ENCODE measurements around the gene MANSC1. TPM values are rescaled to one million over a fixed set of nuclear protein-coding genes. Genes with fewer than 3 reads are reported as not detected.
"Not testable (repeated sequence)": the region's sequence is repeated elsewhere in the genome, so short reads cannot be mapped to it uniquely, and the experiment has no call there.

MANSC1 gene
- total and polyA plus RNA-seq, 2 experiments from 2014 or later = 8.2 to 12.2 TPM

DNA sequence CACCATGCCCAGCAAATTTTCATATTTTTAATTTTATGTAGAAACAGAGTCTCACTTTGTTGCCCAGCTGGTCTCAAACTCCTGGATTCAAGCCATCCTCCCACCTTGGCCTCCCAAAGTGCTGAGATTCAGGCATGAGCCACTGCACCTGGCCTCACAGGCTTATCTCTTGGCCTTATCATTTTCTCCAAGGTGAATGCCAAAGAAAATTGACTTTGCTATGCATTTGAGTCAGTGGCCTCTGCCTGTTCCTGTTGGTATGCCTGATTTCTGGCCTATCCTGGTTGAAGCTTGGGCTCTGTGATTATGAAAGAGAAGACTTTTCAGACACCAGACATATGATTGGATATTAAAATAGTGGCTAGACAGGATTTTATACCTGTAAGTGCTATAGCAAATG, 34.2 kb downstream of the MANSC1 start:
- no peaks in the 10 kb centered on the region for H3F3A ChIP-seq (ENCODE audit: insufficient read depth)
- no peak overlapping the region for H3K4me2 ChIP-seq (ENCODE audit: unreplicated experiment)
- H4K20me1 ChIP-seq (ENCODE audit: insufficient read depth) = no peaks in the 10 kb centered on the region
- H3K79me2 ChIP-seq (ENCODE audit: insufficient read depth) = no peaks in the 10 kb centered on the region
- H3K36me3 ChIP-seq (ENCODE audit: low read depth) = no peaks in the 10 kb centered on the region
- in situ Hi-C loops (cut with MboI) = no loop called here
- H3K9me3 ChIP-seq (ENCODE audit: low read depth) = no peaks in the 10 kb centered on the region
- DNase-seq = no peak
- H3K4me1 ChIP-seq (ENCODE audit: insufficient read depth) = peaks cover 14% of the 10 kb centered on the region
- H3K4me3 ChIP-seq = no peak overlapping the region
- H3K27me3 ChIP-seq (replicated peaks; ENCODE audit: insufficient read depth) = no peaks in the 10 kb centered on the region
- H3K27ac ChIP-seq = no peak overlapping the region
- TF ChIP-seq EZH2 (IDR thresholded peaks at IDR 0.05; ENCODE audit: insufficient read depth, poor library complexity, severe bottlenecking) (no peak), EZH2phosphoT487 (IDR thresholded peaks at IDR 0.05; ENCODE audit: insufficient read depth, low read depth) (no peak)
- no peak overlapping the region for H3K9ac ChIP-seq
- no peak overlapping the region for H2AFZ ChIP-seq
- H3K9me2 ChIP-seq (ENCODE audit: insufficient read depth) = no peaks in the 10 kb centered on the region

- H3K27me3 ChIP-seq (replicated peaks; ENCODE audit: insufficient read depth); H3F3A ChIP-seq (ENCODE audit: insufficient read depth); H3K27ac ChIP-seq; DNase-seq; H3K4me3 ChIP-seq; H3K9me3 ChIP-seq (ENCODE audit: low read depth); H3K36me3 ChIP-seq (ENCODE audit: low read depth); H3K79me2 ChIP-seq (ENCODE audit: insufficient read depth); H4K20me1 ChIP-seq (ENCODE audit: insufficient read depth); H3K4me1 ChIP-seq (ENCODE audit: insufficient read depth); H2AFZ ChIP-seq; H3K4me2 ChIP-seq (ENCODE audit: unreplicated experiment); in situ Hi-C loops (cut with MboI); H3K9me2 ChIP-seq (ENCODE audit: insufficient read depth); H3K9ac ChIP-seq: not testable (repeated sequence)
- WGBS, 2 experiments (ENCODE audit: low coverage in 1 of 2, low lambda C conversion rate in 2 of 2, missing lambda C conversion rate in 2 of 2) = 63 to 75% methylated on average over 10 of the region's 10 CpGs
Measured at GRCh38 chr12:12310695-12311094, 39.3 kb downstream of the MANSC1 start.

DNA sequence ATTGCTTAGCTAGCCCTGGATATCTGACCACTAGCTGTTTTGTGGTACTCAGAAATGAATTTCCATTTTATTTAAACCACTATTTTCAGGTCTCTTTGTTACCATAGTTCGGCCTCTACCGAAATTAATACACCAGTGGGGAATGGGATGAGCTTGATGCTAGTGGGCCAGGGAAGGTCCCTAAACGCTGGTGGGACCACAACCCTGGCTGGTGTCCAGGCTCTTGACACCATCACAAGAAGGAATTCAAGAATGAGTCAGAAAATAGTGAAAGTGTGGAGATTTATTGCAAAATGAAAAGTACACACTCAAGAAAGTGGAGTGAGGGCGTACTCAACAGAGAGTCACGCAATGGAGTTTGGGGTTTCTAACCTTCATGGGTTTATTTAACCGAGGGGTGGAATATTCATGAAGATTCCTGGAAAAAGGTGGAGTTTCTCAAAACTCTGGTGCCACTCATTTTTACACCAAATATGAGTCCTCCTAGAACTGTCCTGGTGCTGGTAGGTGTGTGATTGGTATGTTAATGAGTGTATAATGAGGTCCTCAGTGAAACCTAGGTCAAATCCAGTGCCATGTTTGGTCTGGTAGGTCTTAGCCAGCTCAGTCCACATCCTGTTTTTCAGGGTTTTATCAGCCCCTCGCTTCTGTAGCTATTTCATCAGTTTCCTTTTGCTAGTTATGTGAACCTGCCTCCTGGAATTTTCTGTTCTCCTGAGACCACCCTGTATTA, 44.3 kb downstream of the MANSC1 start:
- Histone ChIP-seq H4K20me1 (ENCODE audit: insufficient read depth) (no peaks in the 10 kb centered on the region), H3K27me3 (replicated peaks; ENCODE audit: insufficient read depth) (no peaks in the 10 kb centered on the region), H3K4me2 (ENCODE audit: unreplicated experiment) (no peak overlapping the region), H3K27ac (no peak overlapping the region), H3K36me3 (ENCODE audit: low read depth) (no peaks in the 10 kb centered on the region), H3F3A (ENCODE audit: insufficient read depth) (no peaks in the 10 kb centered on the region), H3K9me2 (ENCODE audit: insufficient read depth) (no peaks in the 10 kb centered on the region), H3K9me3 (ENCODE audit: low read depth) (no peaks in the 10 kb centered on the region), H3K79me2 (ENCODE audit: insufficient read depth) (no peaks in the 10 kb centered on the region), H3K4me1 (ENCODE audit: insufficient read depth) (no peaks in the 10 kb centered on the region), H2AFZ (no peak overlapping the region), H3K4me3 (no peak overlapping the region), H3K9ac (no peak overlapping the region)
- no peak for DNase-seq
- in situ Hi-C loops (cut with MboI) = no loop called here
- no peak for TF ChIP-seq EZH2phosphoT487 (IDR thresholded peaks at IDR 0.05; ENCODE audit: insufficient read depth, low read depth)
- no peak for TF ChIP-seq EZH2 (IDR thresholded peaks at IDR 0.05; ENCODE audit: insufficient read depth, poor library complexity, severe bottlenecking)
- 80 to 83% methylated on average over 7 of the region's 7 CpGs for whole genome bisulfite sequencing, 2 experiments (ENCODE audit: low coverage in 1 of 2, low lambda C conversion rate in 2 of 2, missing lambda C conversion rate in 2 of 2)

GRCh38 chr12:12302976-12303375, 47.1 kb downstream of the MANSC1 start:
- no peaks in the 10 kb centered on the region for H3F3A ChIP-seq (ENCODE audit: insufficient read depth)
- H4K20me1 ChIP-seq (ENCODE audit: insufficient read depth) = no peaks in the 10 kb centered on the region
- no peak overlapping the region for H2AFZ ChIP-seq
- H3K4me1 ChIP-seq (ENCODE audit: insufficient read depth) = no peaks in the 10 kb centered on the region
- H3K27me3 ChIP-seq (replicated peaks; ENCODE audit: insufficient read depth) = no peaks in the 10 kb centered on the region
- no peak overlapping the region for H3K27ac ChIP-seq
- H3K9me3 ChIP-seq (ENCODE audit: low read depth) = no peaks in the 10 kb centered on the region
- WGBS, 2 experiments (ENCODE audit: low coverage in 1 of 2, low lambda C conversion rate in 2 of 2, missing lambda C conversion rate in 2 of 2) = 67 to 68% methylated on average over 2 of the region's 2 CpGs
- no peaks in the 10 kb centered on the region for H3K79me2 ChIP-seq (ENCODE audit: insufficient read depth)
- DNase-seq = no peak
- no peak overlapping the region for H3K4me2 ChIP-seq (ENCODE audit: unreplicated experiment)
- TF ChIP-seq EZH2phosphoT487 (IDR thresholded peaks at IDR 0.05; ENCODE audit: insufficient read depth, low read depth) (no peak), EZH2 (IDR thresholded peaks at IDR 0.05; ENCODE audit: insufficient read depth, poor library complexity, severe bottlenecking) (no peak)
- H3K9me2 ChIP-seq (ENCODE audit: insufficient read depth) = no peaks in the 10 kb centered on the region
- in situ Hi-C loops (cut with MboI) = no loop called here
- no peaks in the 10 kb centered on the region for H3K36me3 ChIP-seq (ENCODE audit: low read depth)
- H3K4me3 ChIP-seq = no peak overlapping the region
- no peak overlapping the region for H3K9ac ChIP-seq

DNA sequence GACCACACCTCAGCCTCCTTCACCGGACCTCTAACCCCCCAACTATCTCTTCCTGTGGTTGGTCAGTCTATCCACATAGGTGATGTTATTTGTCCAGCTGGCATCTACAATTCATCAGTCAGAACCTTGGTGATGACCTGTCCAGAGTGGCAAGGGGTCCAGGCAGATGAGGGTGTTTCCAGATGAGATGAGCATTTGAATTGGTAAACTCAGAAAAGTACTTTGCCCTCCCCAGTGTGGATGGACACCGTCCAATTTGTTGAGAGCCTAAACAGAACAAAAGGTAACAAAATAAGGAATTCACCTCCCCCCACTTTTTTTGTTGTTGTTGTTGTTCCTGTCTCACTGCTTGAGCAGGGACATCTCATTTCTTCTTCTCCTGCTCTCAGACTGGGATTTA, 48.9 kb downstream of the MANSC1 start:
- no peak overlapping the region for H3K27ac ChIP-seq
- H4K20me1 ChIP-seq (ENCODE audit: insufficient read depth) = no peaks in the 10 kb centered on the region
- H2AFZ ChIP-seq = no peak overlapping the region
- H3K4me2 ChIP-seq (ENCODE audit: unreplicated experiment) = no peak overlapping the region
- WGBS, 2 experiments (ENCODE audit: low coverage in 1 of 2, low lambda C conversion rate in 2 of 2, missing lambda C conversion rate in 2 of 2) = 49 to 63% methylated on average over 2 of the region's 2 CpGs
- in situ Hi-C loops (cut with MboI) = no loop called here
- no peaks in the 10 kb centered on the region for H3K27me3 ChIP-seq (replicated peaks; ENCODE audit: insufficient read depth)
- no peak for TF ChIP-seq EZH2 (IDR thresholded peaks at IDR 0.05; ENCODE audit: insufficient read depth, poor library complexity, severe bottlenecking)
- no peak for TF ChIP-seq EZH2phosphoT487 (IDR thresholded peaks at IDR 0.05; ENCODE audit: insufficient read depth, low read depth)
- H3K36me3 ChIP-seq (ENCODE audit: low read depth) = no peaks in the 10 kb centered on the region
- H3K4me1 ChIP-seq (ENCODE audit: insufficient read depth) = no peaks in the 10 kb centered on the region
- no peaks in the 10 kb centered on the region for H3F3A ChIP-seq (ENCODE audit: insufficient read depth)
- DNase-seq = no peak
- H3K9me3 ChIP-seq (ENCODE audit: low read depth) = no peaks in the 10 kb centered on the region
- no peak overlapping the region for H3K4me3 ChIP-seq
- H3K9ac ChIP-seq = no peak overlapping the region
- H3K9me2 ChIP-seq (ENCODE audit: insufficient read depth) = no peaks in the 10 kb centered on the region
- H3K79me2 ChIP-seq (ENCODE audit: insufficient read depth) = no peaks in the 10 kb centered on the region

All from GM23248 (cell line).